WTC11 (cell line): ENCODE measurements around the gene MYL10. TPM values are rescaled to one million over a fixed set of nuclear protein-coding genes. Genes with fewer than 3 reads are reported as not detected.

Experiments
- ATAC-seq: fragments of 200-7000 bp; cut with Tn5 transposase; 2 replicates; pipeline ENCODE4 v1.10.0; 2021; ENCODE audit warnings: mild to moderate bottlenecking, moderate library complexity
- CTCF ChIA-PET: fragments of 300-600 bp; sonication (Branson Sonifier 250); formaldehyde crosslinking; loops from one replicate; lab custom pipeline; 2021; ENCODE audit warnings: antibody characterized with exemption; lab: Charles Lee
- POLR2A ChIA-PET: fragments of 350-600 bp; sonication (Branson Sonifier 250); formaldehyde crosslinking; loops from one replicate; lab custom pipeline; 2021; ENCODE audit warnings: antibody characterized with exemption; lab: Charles Lee
- DNase-seq: peaks from one replicate; pipeline ENCODE4 v3.0.0; 2021; ENCODE audit warnings: low spot score
- H3K27ac Mint-ChIP-seq: 2 replicates; pipeline ENCODE4 v1.8.0; 2021; ENCODE audit warnings: mixed read lengths
- H3K27me3 Mint-ChIP-seq: 2 replicates; pipeline ENCODE4 v1.8.0; 2021; ENCODE audit warnings: low read depth, mild to moderate bottlenecking, moderate library complexity, mixed read lengths
- H3K36me3 Mint-ChIP-seq: 2 replicates; pipeline ENCODE4 v1.8.0; 2021; ENCODE audit warnings: mixed read lengths
- H3K4me1 Mint-ChIP-seq: 2 replicates; pipeline ENCODE4 v1.8.0; 2022; ENCODE audit warnings: mixed read lengths
- H3K4me3 Mint-ChIP-seq: 2 replicates; pipeline ENCODE4 v1.8.0; 2021; ENCODE audit warnings: mild to moderate bottlenecking, moderate library complexity, mixed read lengths
- H3K9me3 Mint-ChIP-seq: 2 replicates; pipeline ENCODE4 v1.8.0; 2021; ENCODE audit warnings: mixed read lengths
- GTF2I ChIP-seq: fragments of 250-450 bp; sonication (Bioruptor Pico); conservative IDR thresholded peaks from 2 replicates; pipeline ENCODE4 v1.4.0; 2021; ENCODE audit warnings: mild to moderate bottlenecking
- NFYB ChIP-seq: sonication (generic); formaldehyde crosslinking; conservative IDR thresholded peaks from 2 replicates; pipeline ENCODE4 v1.8.0; 2022; ENCODE audit warnings: low read depth, missing genetic modification reagents
- OVOL2 ChIP-seq: fragments of 250-450 bp; sonication (Bioruptor Pico); IDR thresholded peaks from 2 replicates; pipeline ENCODE4 v1.9.0; 2021; ENCODE audit warnings: mild to moderate bottlenecking, borderline replicate concordance
- TEAD1 ChIP-seq: sonication (generic); formaldehyde crosslinking; IDR thresholded peaks from 2 replicates; pipeline ENCODE4 v1.8.0; 2022; ENCODE audit warnings: mild to moderate bottlenecking, missing genetic modification reagents
- ZNF219 ChIP-seq: sonication (generic); formaldehyde crosslinking; IDR thresholded peaks from 2 replicates; pipeline ENCODE4 v1.8.0; 2023; ENCODE audit warnings: missing genetic modification reagents, mild to moderate bottlenecking, borderline replicate concordance
- ZNF671 ChIP-seq: fragments of 250-450 bp; sonication (Bioruptor Pico); IDR thresholded peaks from 2 replicates; pipeline ENCODE4 v1.8.0; 2021; ENCODE audit warnings: mild to moderate bottlenecking
- total RNA-seq: library from RNA; stranded (reverse); gene quantifications from 3 replicates; pipeline ENCODE4 v1.2.3, GENCODE V29; 2021
- TF ChIP-seq, protein P1 (sequence below): fragments of 200-600 bp; IDR thresholded peaks from 2 replicates; pipeline ENCODE4 v1.8.0; 2022; ENCODE audit warnings: antibody characterized with exemption
- TF ChIP-seq, protein P2 (sequence below): sonication (generic); formaldehyde crosslinking; IDR thresholded peaks from 2 replicates; pipeline ENCODE4 v1.8.1; 2023; ENCODE audit warnings: mild to moderate bottlenecking, missing genetic modification reagents, borderline replicate concordance
- TF ChIP-seq, protein P3 (sequence below): sonication (generic); formaldehyde crosslinking; IDR thresholded peaks from 2 replicates; pipeline ENCODE4 v1.8.0; 2023; ENCODE audit warnings: missing genetic modification reagents

MYL10 gene
- total RNA-seq, 1 experiment from 2014 or later, result not detected

DNA sequence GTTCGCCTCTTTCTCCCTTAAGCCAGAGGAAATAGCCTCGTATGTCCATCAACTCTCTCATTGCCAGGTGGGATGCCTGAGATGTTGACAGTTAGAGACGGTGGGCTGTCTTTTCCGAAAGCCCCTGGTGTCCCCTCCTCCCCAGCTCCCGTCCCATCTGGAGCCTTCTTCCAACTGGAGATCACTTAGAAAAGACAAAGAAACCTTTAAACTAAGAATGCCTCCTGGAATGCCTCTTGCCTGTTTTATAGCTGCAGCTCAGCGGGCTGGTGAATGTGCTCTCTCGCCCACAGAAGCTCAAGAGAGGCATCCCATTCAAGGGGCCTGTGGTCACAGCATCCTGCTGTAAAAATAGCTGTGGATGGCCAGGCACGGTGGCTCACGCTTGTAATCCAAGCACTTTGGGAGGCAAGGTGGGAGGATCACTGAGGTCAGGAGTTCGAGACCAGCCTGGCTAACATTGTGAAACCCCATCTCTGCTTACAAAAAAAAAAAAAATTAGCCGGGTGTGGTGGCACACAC lies 5.2 kb upstream of the MYL10 start:
- DNase-seq (no peak), ATAC-seq (no peak)
- Mint-ChIP-seq H3K4me1 (peaks cover 4% of the 10 kb centered on the region; the same call in 1 of the 2 replicates), H3K27me3 (no peaks in the 10 kb centered on the region; the same call in 1 of the 2 replicates), H3K4me3 (no peak overlapping the region), H3K36me3 (0 out of 2 replicates have a peak, but pooled peaks cover 4% of the 10 kb centered on the region), H3K27ac (no peak overlapping the region), H3K9me3 (peaks cover 15% of the 10 kb centered on the region)
- no peak for TF ChIP-seq ZNF219 (CRISPR knock-in tag)
- 0 out of 2 replicates have a peak, but pooled peaks have one; percentile 34 for TF ChIP-seq GTF2I
- ChIA-PET CTCF (interaction anchor here (1.1 kb wide), 1 partner anchor 91 kb away, joined by 4 read pairs; no protein-coding TSS in a partner anchor), POLR2A (no interaction called here)

DNA sequence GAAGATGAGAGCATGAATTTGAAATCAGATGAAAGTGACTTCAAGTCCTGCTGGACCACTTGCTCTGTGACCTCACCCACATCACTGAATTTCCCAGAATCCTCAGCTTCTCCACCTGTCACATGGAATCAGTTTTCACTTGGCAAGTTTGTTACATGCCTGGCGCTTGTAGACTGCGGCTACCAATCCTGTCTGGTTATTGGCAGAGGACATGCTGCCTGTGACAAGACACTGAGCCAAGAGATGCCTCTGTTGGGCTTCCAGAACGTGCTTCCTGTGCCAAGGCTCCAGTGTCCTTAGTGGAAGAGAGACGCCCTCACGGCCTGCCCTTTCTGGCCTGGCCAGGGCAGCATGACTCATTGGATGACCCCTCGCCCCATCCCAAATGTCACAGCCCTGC lies 4.4 kb upstream of the MYL10 start:
- Mint-ChIP-seq H3K27me3 (no peaks in the 10 kb centered on the region; the same call in 1 of the 2 replicates), H3K9me3 (peaks cover 15% of the 10 kb centered on the region), H3K36me3 (0 out of 2 replicates have a peak, but pooled peaks cover 4% of the 10 kb centered on the region), H3K27ac (peak overlapping the region; percentile 41; the same call in 1 of the 2 replicates), H3K4me1 (peaks cover 4% of the 10 kb centered on the region; the same call in 1 of the 2 replicates), H3K4me3 (no peak overlapping the region)
- ATAC-seq (no peak), DNase-seq (no peak)
- CTCF ChIA-PET, result interaction anchor here (1.1 kb wide), 1 partner anchor 91 kb away, joined by 4 read pairs; no protein-coding TSS in a partner anchor
- POLR2A ChIA-PET, result no interaction called here
- TF ChIP-seq NFYB (CRISPR knock-in tag), result no peak
- no peak for TF ChIP-seq OVOL2

DNA sequence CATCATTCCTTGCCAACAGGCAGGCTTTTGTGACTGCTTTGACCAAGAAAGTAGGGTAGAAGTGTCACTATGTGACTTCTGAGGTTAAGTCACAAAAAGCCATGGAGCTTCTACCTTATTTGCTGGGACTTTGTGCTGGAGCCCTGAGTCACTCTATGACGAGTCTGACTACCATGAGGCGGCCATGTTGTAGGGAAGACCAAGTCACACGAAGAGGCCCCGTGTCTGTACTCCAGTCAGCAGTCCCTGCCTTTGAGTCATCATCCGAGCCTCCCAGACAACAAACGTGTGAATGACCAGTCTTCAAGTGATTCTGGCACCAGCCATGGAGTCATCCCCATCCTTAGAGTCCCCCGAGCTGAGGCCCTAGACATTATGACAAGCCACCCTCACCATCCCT lies 3.5 kb upstream of the MYL10 start:
- CTCF ChIA-PET, result no interaction called here

DNA sequence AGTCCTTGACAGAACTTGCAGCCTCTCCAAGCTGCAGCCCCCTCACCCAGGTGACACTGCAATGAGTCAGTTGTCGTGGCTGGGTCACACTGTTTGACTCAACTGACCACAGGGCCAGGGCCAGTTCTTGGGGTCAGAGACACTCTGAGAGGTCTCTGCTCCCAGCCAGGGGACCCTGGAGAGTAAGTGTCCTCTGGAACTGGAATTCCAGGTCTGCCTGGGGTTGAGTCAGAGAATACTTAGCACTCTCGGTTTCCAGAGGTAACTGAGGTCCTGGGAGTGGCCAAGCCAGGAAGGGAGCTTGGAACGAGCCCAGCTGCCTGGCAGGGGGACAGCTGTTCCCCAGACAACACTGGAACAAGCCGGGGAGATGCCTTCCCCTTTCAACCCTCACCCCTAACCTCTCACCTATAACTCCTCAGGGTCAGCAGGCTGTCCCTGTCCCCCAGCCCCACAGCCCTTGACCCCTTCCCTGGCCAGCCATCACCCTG lies 2.2 kb upstream of the MYL10 start:
- Mint-ChIP-seq H3K27ac (peak overlapping the region; percentile 57; the same call in 1 of the 2 replicates), H3K4me3 (no peak overlapping the region)
- no peak for TF ChIP-seq GTF2I
- TF ChIP-seq TEAD1 (CRISPR knock-in tag), result no peak
- TF ChIP-seq, all 79 proteins: peak for 0
- CTCF ChIA-PET, result no interaction called here
- no peak for DNase-seq
- ATAC-seq, result no peak
- H3K4me1 Mint-ChIP-seq, result peaks cover 4% of the 10 kb centered on the region
- no peaks in the 10 kb centered on the region; the same call in 1 of the 2 replicates for H3K27me3 Mint-ChIP-seq
- peaks cover 15% of the 10 kb centered on the region for H3K9me3 Mint-ChIP-seq
- H3K36me3 Mint-ChIP-seq, result 0 out of 2 replicates have a peak, but pooled peaks cover 4% of the 10 kb centered on the region
- POLR2A ChIA-PET, result no interaction called here

More for the DNA sequence above, 3.5 kb upstream of the MYL10 start:
- H3K27ac Mint-ChIP-seq, result no peak overlapping the region
- no peak for ATAC-seq
- DNase-seq, result no peak
- H3K36me3 Mint-ChIP-seq, result 0 out of 2 replicates have a peak, but pooled peaks cover 4% of the 10 kb centered on the region
- POLR2A ChIA-PET, result no interaction called here
- H3K4me3 Mint-ChIP-seq, result no peak overlapping the region
- H3K4me1 Mint-ChIP-seq, result peaks cover 4% of the 10 kb centered on the region; the same call in 1 of the 2 replicates
- no peak for TF ChIP-seq ZNF671 (CRISPR knock-in tag)
- TF ChIP-seq, protein P1, sequence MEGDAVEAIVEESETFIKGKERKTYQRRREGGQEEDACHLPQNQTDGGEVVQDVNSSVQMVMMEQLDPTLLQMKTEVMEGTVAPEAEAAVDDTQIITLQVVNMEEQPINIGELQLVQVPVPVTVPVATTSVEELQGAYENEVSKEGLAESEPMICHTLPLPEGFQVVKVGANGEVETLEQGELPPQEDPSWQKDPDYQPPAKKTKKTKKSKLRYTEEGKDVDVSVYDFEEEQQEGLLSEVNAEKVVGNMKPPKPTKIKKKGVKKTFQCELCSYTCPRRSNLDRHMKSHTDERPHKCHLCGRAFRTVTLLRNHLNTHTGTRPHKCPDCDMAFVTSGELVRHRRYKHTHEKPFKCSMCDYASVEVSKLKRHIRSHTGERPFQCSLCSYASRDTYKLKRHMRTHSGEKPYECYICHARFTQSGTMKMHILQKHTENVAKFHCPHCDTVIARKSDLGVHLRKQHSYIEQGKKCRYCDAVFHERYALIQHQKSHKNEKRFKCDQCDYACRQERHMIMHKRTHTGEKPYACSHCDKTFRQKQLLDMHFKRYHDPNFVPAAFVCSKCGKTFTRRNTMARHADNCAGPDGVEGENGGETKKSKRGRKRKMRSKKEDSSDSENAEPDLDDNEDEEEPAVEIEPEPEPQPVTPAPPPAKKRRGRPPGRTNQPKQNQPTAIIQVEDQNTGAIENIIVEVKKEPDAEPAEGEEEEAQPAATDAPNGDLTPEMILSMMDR, result no peak
- TF ChIP-seq, protein P2, sequence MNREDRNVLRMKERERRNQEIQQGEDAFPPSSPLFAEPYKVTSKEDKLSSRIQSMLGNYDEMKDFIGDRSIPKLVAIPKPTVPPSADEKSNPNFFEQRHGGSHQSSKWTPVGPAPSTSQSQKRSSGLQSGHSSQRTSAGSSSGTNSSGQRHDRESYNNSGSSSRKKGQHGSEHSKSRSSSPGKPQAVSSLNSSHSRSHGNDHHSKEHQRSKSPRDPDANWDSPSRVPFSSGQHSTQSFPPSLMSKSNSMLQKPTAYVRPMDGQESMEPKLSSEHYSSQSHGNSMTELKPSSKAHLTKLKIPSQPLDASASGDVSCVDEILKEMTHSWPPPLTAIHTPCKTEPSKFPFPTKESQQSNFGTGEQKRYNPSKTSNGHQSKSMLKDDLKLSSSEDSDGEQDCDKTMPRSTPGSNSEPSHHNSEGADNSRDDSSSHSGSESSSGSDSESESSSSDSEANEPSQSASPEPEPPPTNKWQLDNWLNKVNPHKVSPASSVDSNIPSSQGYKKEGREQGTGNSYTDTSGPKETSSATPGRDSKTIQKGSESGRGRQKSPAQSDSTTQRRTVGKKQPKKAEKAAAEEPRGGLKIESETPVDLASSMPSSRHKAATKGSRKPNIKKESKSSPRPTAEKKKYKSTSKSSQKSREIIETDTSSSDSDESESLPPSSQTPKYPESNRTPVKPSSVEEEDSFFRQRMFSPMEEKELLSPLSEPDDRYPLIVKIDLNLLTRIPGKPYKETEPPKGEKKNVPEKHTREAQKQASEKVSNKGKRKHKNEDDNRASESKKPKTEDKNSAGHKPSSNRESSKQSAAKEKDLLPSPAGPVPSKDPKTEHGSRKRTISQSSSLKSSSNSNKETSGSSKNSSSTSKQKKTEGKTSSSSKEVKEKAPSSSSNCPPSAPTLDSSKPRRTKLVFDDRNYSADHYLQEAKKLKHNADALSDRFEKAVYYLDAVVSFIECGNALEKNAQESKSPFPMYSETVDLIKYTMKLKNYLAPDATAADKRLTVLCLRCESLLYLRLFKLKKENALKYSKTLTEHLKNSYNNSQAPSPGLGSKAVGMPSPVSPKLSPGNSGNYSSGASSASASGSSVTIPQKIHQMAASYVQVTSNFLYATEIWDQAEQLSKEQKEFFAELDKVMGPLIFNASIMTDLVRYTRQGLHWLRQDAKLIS (CRISPR knock-in tag), result no peak
- TF ChIP-seq, protein P3, sequence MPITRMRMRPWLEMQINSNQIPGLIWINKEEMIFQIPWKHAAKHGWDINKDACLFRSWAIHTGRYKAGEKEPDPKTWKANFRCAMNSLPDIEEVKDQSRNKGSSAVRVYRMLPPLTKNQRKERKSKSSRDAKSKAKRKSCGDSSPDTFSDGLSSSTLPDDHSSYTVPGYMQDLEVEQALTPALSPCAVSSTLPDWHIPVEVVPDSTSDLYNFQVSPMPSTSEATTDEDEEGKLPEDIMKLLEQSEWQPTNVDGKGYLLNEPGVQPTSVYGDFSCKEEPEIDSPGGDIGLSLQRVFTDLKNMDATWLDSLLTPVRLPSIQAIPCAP (CRISPR knock-in tag), result no peak
- H3K27me3 Mint-ChIP-seq, result no peaks in the 10 kb centered on the region; the same call in 1 of the 2 replicates
- peaks cover 15% of the 10 kb centered on the region for H3K9me3 Mint-ChIP-seq
